DMS53 (cell line): Measurements from ENCODE around the gene KRTAP9-1.
A peak's percentile ranks its signal among the peaks of the same experiment; 100 is the strongest.
"Not testable (repeated sequence)": the region's sequence is repeated elsewhere in the genome, so short reads cannot be mapped to it uniquely, and the experiment has no call there.

ENCODE experiments used
- DNase-seq: peaks from one replicate; lab custom pipeline; 2025; lab: John Stamatoyannopoulos, UW

The KRTAP9-1 gene

GRCh38 chr17:41189837-41190318 lies at the start of gene KRTAP9-1:
Gene KRTAP9-1, plus strand, starts transcription at chr17:41189887. Its CDS starts 0 bp downstream, at chr17:41189887.
- DNase-seq = not testable (repeated sequence)

GRCh38 chr17:41140360-41141131 lies 49.1 kb upstream of the KRTAP9-1 start, which contains the start of gene KRTAP4-6:
Gene KRTAP4-6, minus strand, starts transcription at chr17:41140544. Its CDS starts 57 bp downstream, at chr17:41140487.
- DNase-seq = peak; percentile 20

- DNase-seq = no peak
Observed at GRCh38 chr17:41141361-41141760, 48.3 kb upstream of the KRTAP9-1 start.

- DNase-seq = no peak
Observed at GRCh38 chr17:41144846-41145245, 44.8 kb upstream of the KRTAP9-1 start.

GRCh38 chr17:41145261-41145660 lies 44.4 kb upstream of the KRTAP9-1 start:
- no peak for DNase-seq

- DNase-seq = no peak
Observed at GRCh38 chr17:41147531-41148204, 42.0 kb upstream of the KRTAP9-1 start.

GRCh38 chr17:41148971-41149651 lies 40.6 kb upstream of the KRTAP9-1 start:
- not testable (repeated sequence) for DNase-seq

- no peak for DNase-seq
Observed at GRCh38 chr17:41149652-41149985, 40.1 kb upstream of the KRTAP9-1 start, which contains the start of gene KRTAP4-5. Gene KRTAP4-5, minus strand, starts transcription at chr17:41149825. Its CDS starts 58 bp downstream, at chr17:41149767.

- no peak for DNase-seq
Observed at GRCh38 chr17:41150026-41150425, 39.7 kb upstream of the KRTAP9-1 start.

- DNase-seq = no peak
Observed at GRCh38 chr17:41151525-41151924, 38.2 kb upstream of the KRTAP9-1 start.

GRCh38 chr17:41153856-41154255 lies 35.8 kb upstream of the KRTAP9-1 start:
- DNase-seq = no peak

- not testable (repeated sequence) for DNase-seq
Observed at GRCh38 chr17:41160190-41160589, 29.5 kb upstream of the KRTAP9-1 start.

GRCh38 chr17:41160648-41161047 lies 29.0 kb upstream of the KRTAP9-1 start, which contains the start of gene KRTAP4-4:
Gene KRTAP4-4, minus strand, starts transcription at chr17:41160748. Its CDS starts 57 bp downstream, at chr17:41160691.
- DNase-seq = no peak

- DNase-seq = no peak
Observed at GRCh38 chr17:41163828-41164227, 25.9 kb upstream of the KRTAP9-1 start.

- DNase-seq = peak; percentile 46
Observed at GRCh38 chr17:41167561-41167960, 22.1 kb upstream of the KRTAP9-1 start.

- DNase-seq = no peak
Observed at GRCh38 chr17:41168121-41168520, 21.6 kb upstream of the KRTAP9-1 start, which contains the start of gene KRTAP4-3. Gene KRTAP4-3, minus strand, starts transcription at chr17:41168221. Its CDS starts 49 bp downstream, at chr17:41168172.

GRCh38 chr17:41171886-41172285 lies 17.8 kb upstream of the KRTAP9-1 start:
- DNase-seq = no peak

GRCh38 chr17:41176744-41177387 lies 12.8 kb upstream of the KRTAP9-1 start:
- no peak for DNase-seq

- no peak for DNase-seq
Observed at GRCh38 chr17:41177727-41178271, 11.9 kb upstream of the KRTAP9-1 start, which contains the start of gene KRTAP4-2. Gene KRTAP4-2, minus strand, starts transcription at chr17:41178221. Its CDS starts 57 bp downstream, at chr17:41178164.

- no peak for DNase-seq
Observed at GRCh38 chr17:41178341-41178740, 11.3 kb upstream of the KRTAP9-1 start.
